Activated T-cell treated with anti-CD3 and anti-CD28 coated beads, Interleukin-2, amount 50 U/mL, for 4 hours (primary cell): ENCODE measurements around the gene PHC3. TPM values are rescaled to one million over a fixed set of nuclear protein-coding genes. Genes with fewer than 3 reads are reported as not detected.
A peak's percentile ranks its signal among the peaks of the same experiment; 100 is the strongest.

Experiments used
- ATAC-seq, 2 donors: fragments of 200-7000 bp; cut with Tn5 transposase; one replicate each; pipeline ENCODE4 v1.10.0; 2021
- DNase-seq: peaks from one replicate; pipeline ENCODE4 v3.0.0-alpha.2; 2020
- H3K27me3 Mint-ChIP-seq: one replicate; pipeline ENCODE4 v1.8.0; 2021; ENCODE audit warnings: low read depth, mixed read lengths
- H3K36me3 Mint-ChIP-seq: one replicate; pipeline ENCODE4 v1.8.0; 2022; ENCODE audit warnings: mixed read lengths; ENCODE audit not compliant: insufficient read depth
- H3K4me1 Mint-ChIP-seq: one replicate; pipeline ENCODE4 v1.8.0; 2021; ENCODE audit warnings: low read depth, mixed read lengths
- H3K4me3 Mint-ChIP-seq: one replicate; pipeline ENCODE4 v1.8.0; 2021; ENCODE audit warnings: mild to moderate bottlenecking, moderate library complexity, mixed read lengths
- H3K9me3 Mint-ChIP-seq: one replicate; pipeline ENCODE4 v1.8.0; 2021; ENCODE audit warnings: mixed read lengths
- total RNA-seq, 3 donors: library from RNA; stranded (reverse); gene quantifications; one replicate each; pipeline ENCODE4 v1.2.1, GENCODE V29; 2021

PHC3 gene
- total RNA-seq, 3 donors from 2014 or later, result 48.5 to 48.7 (median 48.5) TPM

- Mint-ChIP-seq H3K4me1 (no peaks in the 10 kb centered on the region), H3K9me3 (no peaks in the 10 kb centered on the region), H3K36me3 (peaks cover 28% of the 10 kb centered on the region), H3K4me3 (no peak overlapping the region), H3K27me3 (no peaks in the 10 kb centered on the region)
- DNase-seq (no peak), ATAC-seq (no peak)
Measured at GRCh38 chr3:170089862-170090600, 91.5 kb downstream of the PHC3 start.

GRCh38 chr3:170085396-170085795 lies 96.1 kb downstream of the PHC3 start:
- no peaks in the 10 kb centered on the region for H3K27me3 Mint-ChIP-seq
- ATAC-seq, result no peak

GRCh38 chr3:170083343-170083742 lies 98.2 kb downstream of the PHC3 start:
- no peaks in the 10 kb centered on the region for H3K9me3 Mint-ChIP-seq
- no peak for ATAC-seq
- no peak overlapping the region for H3K4me3 Mint-ChIP-seq
- no peaks in the 10 kb centered on the region for H3K27me3 Mint-ChIP-seq
- H3K4me1 Mint-ChIP-seq, result no peaks in the 10 kb centered on the region
- H3K36me3 Mint-ChIP-seq, result peaks cover 20% of the 10 kb centered on the region
- no peak for DNase-seq

More at GRCh38 chr3:170085396-170085795, 96.1 kb downstream of the PHC3 start:
- no peak for DNase-seq
- no peaks in the 10 kb centered on the region for H3K4me1 Mint-ChIP-seq
- H3K9me3 Mint-ChIP-seq, result no peaks in the 10 kb centered on the region
- peaks cover 22% of the 10 kb centered on the region for H3K36me3 Mint-ChIP-seq
- no peak overlapping the region for H3K4me3 Mint-ChIP-seq

- DNase-seq (no peak), ATAC-seq (no peak)
- H3K9me3 Mint-ChIP-seq, result no peaks in the 10 kb centered on the region
- peaks cover 24% of the 10 kb centered on the region for H3K36me3 Mint-ChIP-seq
- peaks cover 3% of the 10 kb centered on the region for H3K4me1 Mint-ChIP-seq
- no peaks in the 10 kb centered on the region for H3K27me3 Mint-ChIP-seq
- no peak overlapping the region for H3K4me3 Mint-ChIP-seq
Measured at GRCh38 chr3:170081079-170081741, 100.3 kb downstream of the PHC3 start.

- Mint-ChIP-seq H3K9me3 (no peaks in the 10 kb centered on the region), H3K36me3 (peaks cover 22% of the 10 kb centered on the region), H3K4me1 (peaks cover 3% of the 10 kb centered on the region), H3K4me3 (no peak overlapping the region), H3K27me3 (no peaks in the 10 kb centered on the region)
- ATAC-seq (no peak), DNase-seq (no peak)
Measured at GRCh38 chr3:170080605-170081004, 100.9 kb downstream of the PHC3 start.

- no peak for ATAC-seq
- DNase-seq, result no peak
- peaks cover 22% of the 10 kb centered on the region for H3K36me3 Mint-ChIP-seq
- H3K9me3 Mint-ChIP-seq, result no peaks in the 10 kb centered on the region
- H3K4me1 Mint-ChIP-seq, result peaks cover 3% of the 10 kb centered on the region
- H3K27me3 Mint-ChIP-seq, result no peaks in the 10 kb centered on the region
- no peak overlapping the region for H3K4me3 Mint-ChIP-seq
Measured at GRCh38 chr3:170079536-170080165, 101.9 kb downstream of the PHC3 start.

- Mint-ChIP-seq H3K27me3 (no peaks in the 10 kb centered on the region), H3K4me3 (no peak overlapping the region), H3K36me3 (peaks cover 22% of the 10 kb centered on the region), H3K4me1 (peaks cover 3% of the 10 kb centered on the region), H3K9me3 (no peaks in the 10 kb centered on the region)
- ATAC-seq (no peak), DNase-seq (no peak)
Measured at GRCh38 chr3:170078620-170079281, 102.8 kb downstream of the PHC3 start.

- Mint-ChIP-seq H3K4me3 (no peak overlapping the region), H3K36me3 (peaks cover 16% of the 10 kb centered on the region), H3K9me3 (no peaks in the 10 kb centered on the region), H3K27me3 (no peaks in the 10 kb centered on the region), H3K4me1 (peaks cover 3% of the 10 kb centered on the region)
- ATAC-seq, result no peak
- no peak for DNase-seq
Measured at GRCh38 chr3:170077361-170077760, 104.2 kb downstream of the PHC3 start.

GRCh38 chr3:170076715-170077238 lies 104.8 kb downstream of the PHC3 start:
- no peak for DNase-seq
- peak; percentile 18 to 58 for ATAC-seq

GRCh38 chr3:170075441-170076091 lies 106.0 kb downstream of the PHC3 start:
- peaks cover 3% of the 10 kb centered on the region for H3K4me1 Mint-ChIP-seq
- ATAC-seq, result no peak
- no peaks in the 10 kb centered on the region for H3K27me3 Mint-ChIP-seq
- peaks cover 14% of the 10 kb centered on the region for H3K36me3 Mint-ChIP-seq
- DNase-seq, result no peak
- no peaks in the 10 kb centered on the region for H3K9me3 Mint-ChIP-seq
- no peak overlapping the region for H3K4me3 Mint-ChIP-seq

More at GRCh38 chr3:170076715-170077238, 104.8 kb downstream of the PHC3 start:
- Mint-ChIP-seq H3K4me3 (no peak overlapping the region), H3K9me3 (no peaks in the 10 kb centered on the region), H3K36me3 (peaks cover 14% of the 10 kb centered on the region), H3K4me1 (peaks cover 3% of the 10 kb centered on the region), H3K27me3 (no peaks in the 10 kb centered on the region)

GRCh38 chr3:170064108-170064507 lies 117.4 kb downstream of the PHC3 start:
- DNase-seq (no peak), ATAC-seq (no peak)
- Mint-ChIP-seq H3K36me3 (peaks cover 7% of the 10 kb centered on the region), H3K4me3 (no peak overlapping the region), H3K9me3 (no peaks in the 10 kb centered on the region), H3K4me1 (no peaks in the 10 kb centered on the region), H3K27me3 (no peaks in the 10 kb centered on the region)

GRCh38 chr3:170063691-170064090 lies 117.8 kb downstream of the PHC3 start:
- Mint-ChIP-seq H3K36me3 (peaks cover 7% of the 10 kb centered on the region), H3K4me1 (no peaks in the 10 kb centered on the region), H3K4me3 (no peak overlapping the region), H3K27me3 (no peaks in the 10 kb centered on the region), H3K9me3 (no peaks in the 10 kb centered on the region)
- ATAC-seq, result no peak
- DNase-seq, result no peak

GRCh38 chr3:170062769-170063168 lies 118.8 kb downstream of the PHC3 start:
- H3K9me3 Mint-ChIP-seq, result no peaks in the 10 kb centered on the region
- H3K4me1 Mint-ChIP-seq, result peaks cover 8% of the 10 kb centered on the region
- H3K36me3 Mint-ChIP-seq, result peaks cover 7% of the 10 kb centered on the region
- DNase-seq (no peak), ATAC-seq (no peak)
- H3K27me3 Mint-ChIP-seq, result no peaks in the 10 kb centered on the region
- H3K4me3 Mint-ChIP-seq, result no peak overlapping the region

- H3K36me3 Mint-ChIP-seq, result peaks cover 5% of the 10 kb centered on the region
- no peaks in the 10 kb centered on the region for H3K9me3 Mint-ChIP-seq
- H3K27me3 Mint-ChIP-seq, result no peaks in the 10 kb centered on the region
- DNase-seq (no peak), ATAC-seq (no peak)
- H3K4me3 Mint-ChIP-seq, result no peak overlapping the region
- H3K4me1 Mint-ChIP-seq, result peaks cover 15% of the 10 kb centered on the region
Measured at GRCh38 chr3:170062068-170062467, 119.5 kb downstream of the PHC3 start.
